Activated CD4-positive, alpha-beta T cell treated with anti-CD3 and anti-CD28 coated beads, Interleukin-10, Interleukin-2, amounts not matched to agents 100 ng/mL and 50 ng/mL, durations not matched to agents 16 hours and 8 hours (primary cell): Measurements from ENCODE around the gene PPP1R7.
A peak's percentile ranks its signal among the peaks of the same experiment; 100 is the strongest.
"Not testable (repeated sequence)": the region's sequence is repeated elsewhere in the genome, so short reads cannot be mapped to it uniquely, and the experiment has no call there.

Experiments used
- DNase-seq: peaks from one replicate; pipeline ENCODE4 v3.0.0-alpha.2; 2020

PPP1R7 gene

GRCh38 chr2:241177526-241178334 lies 27.5 kb downstream of the PPP1R7 start:
- DNase-seq, result no peak

- DNase-seq, result no peak
Measured at GRCh38 chr2:241178961-241179360, 28.7 kb downstream of the PPP1R7 start.

- DNase-seq, result peak; percentile 83
Measured at GRCh38 chr2:241179899-241180298, 29.6 kb downstream of the PPP1R7 start.

- no peak for DNase-seq
Measured at GRCh38 chr2:241180495-241180894, 30.2 kb downstream of the PPP1R7 start.

GRCh38 chr2:241182126-241182525 lies 31.9 kb downstream of the PPP1R7 start:
- DNase-seq, result no peak

GRCh38 chr2:241182531-241183133 lies 32.4 kb downstream of the PPP1R7 start:
- no peak for DNase-seq

GRCh38 chr2:241183221-241183620 lies 33.0 kb downstream of the PPP1R7 start:
- no peak for DNase-seq

GRCh38 chr2:241184901-241185300 lies 34.6 kb downstream of the PPP1R7 start:
- DNase-seq, result no peak

GRCh38 chr2:241185961-241186360 lies 35.7 kb downstream of the PPP1R7 start:
- no peak for DNase-seq

GRCh38 chr2:241187101-241187917 lies 37.0 kb downstream of the PPP1R7 start:
- DNase-seq, result no peak

GRCh38 chr2:241187918-241188234 lies 37.6 kb downstream of the PPP1R7 start:
- DNase-seq, result no peak

GRCh38 chr2:241188361-241189092 lies 38.3 kb downstream of the PPP1R7 start, which contains the start of gene ANO7:
ANO7 (plus strand) TSS chr2:241188677; CDS start chr2:241190064, 1,387 bp downstream.
- no peak for DNase-seq

- no peak for DNase-seq
Measured at GRCh38 chr2:241189093-241189855, 39.0 kb downstream of the PPP1R7 start.

- DNase-seq, result no peak
Measured at GRCh38 chr2:241189856-241190201, 39.6 kb downstream of the PPP1R7 start.

GRCh38 chr2:241190291-241190981 lies 40.2 kb downstream of the PPP1R7 start:
- DNase-seq, result no peak

- no peak for DNase-seq
Measured at GRCh38 chr2:241191081-241191480, 40.8 kb downstream of the PPP1R7 start.

GRCh38 chr2:241193271-241193670 lies 43.0 kb downstream of the PPP1R7 start:
- no peak for DNase-seq

- no peak for DNase-seq
Measured at GRCh38 chr2:241194811-241195210, 44.5 kb downstream of the PPP1R7 start.

- no peak for DNase-seq
Measured at GRCh38 chr2:241195506-241196130, 45.4 kb downstream of the PPP1R7 start.

GRCh38 chr2:241197246-241197645 lies 47.0 kb downstream of the PPP1R7 start:
- not testable (repeated sequence) for DNase-seq

- DNase-seq, result no peak
Measured at GRCh38 chr2:241197947-241198346, 47.7 kb downstream of the PPP1R7 start.
